Heart left ventricle (tissue), 16 donors: ENCODE measurements around the gene UBXN4. TPM values are rescaled to one million over a fixed set of nuclear protein-coding genes. Genes with fewer than 3 reads are reported as not detected.

Experiments
- ATAC-seq, 4 donors: fragments of 200-7000 bp; cut with Tn5 transposase; one replicate each; pipeline ENCODE4 v1.9.1; 2020 to 2022; ENCODE audit warnings: moderate library complexity in 4 of 4, mild to moderate bottlenecking in 3 of 4, moderate number of reproducible peaks in 1 of 4
- DNase-seq, 5 donors: peaks; one replicate each; pipeline ENCODE4 v3.0.0-alpha.2; 2020
- H3K27ac ChIP-seq, 12 donors: fragments of 200-600 bp; sonication (generic) in 4 of 12; one replicate each; pipeline versions ENCODE4 v1.5.0 to v1.8.0; 2016 to 2022; ENCODE audit warnings: mild to moderate bottlenecking in 2 of 12
- H3K27me3 ChIP-seq, 9 donors: fragments of 200-600 bp; sonication (generic) in 2 of 9; one replicate each; pipeline versions ENCODE4 v1.5.1 to v1.8.0; 2016 to 2022; ENCODE audit warnings: mild to moderate bottlenecking in 3 of 9
- H3K36me3 ChIP-seq, 9 donors: fragments of 200-600 bp; sonication (generic) in 2 of 9; one replicate each; pipeline versions ENCODE4 v1.5.0 to v1.8.0; 2018 to 2022; ENCODE audit warnings: mild to moderate bottlenecking in 2 of 9
- H3K4me1 ChIP-seq, 12 donors: fragments of 200-600 bp; sonication (generic) in 4 of 12; one replicate each; pipeline versions ENCODE4 v1.5.0 to v1.8.0; 2016 to 2022; ENCODE audit warnings: mild to moderate bottlenecking in 3 of 12
- H3K4me3 ChIP-seq, 12 donors: fragments of 200-600 bp; sonication (generic) in 4 of 12; one replicate each; pipeline versions ENCODE4 v1.5.0 to v1.8.0; 2017 to 2022; ENCODE audit warnings: mild to moderate bottlenecking in 9 of 12, moderate library complexity in 4 of 12
- H3K9me3 ChIP-seq, 12 donors: fragments of 200-600 bp; sonication (generic) in 4 of 12; one replicate each; pipeline versions ENCODE4 v1.5.0 to v1.8.0; 2016 to 2022; ENCODE audit warnings: mild to moderate bottlenecking in 1 of 12
- CTCF ChIP-seq, 12 donors: fragments of 200-600 bp; sonication (generic) in 4 of 12; IDR thresholded peaks; one replicate each; pipeline versions ENCODE4 v1.5.0 to v1.8.0; 2018 to 2022; ENCODE audit warnings: antibody characterized with exemption in 12 of 12, mild to moderate bottlenecking in 5 of 12
- POLR2A ChIP-seq, 2 donors: fragments of 450-650 bp; IDR thresholded peaks; one replicate each; pipeline ENCODE4 v1.6.1; 2017; ENCODE audit warnings: antibody characterized with exemption in 2 of 2, mild to moderate bottlenecking in 2 of 2, moderate library complexity in 2 of 2
- WGBS, 4 donors: extraction: QIAGEN DNeasy Blood & Tissue Kit in 2 of 4; methylation state at CpG; one replicate each; pipeline versions ENCODE4 v1.1.5 to v1.1.7; 2013 to 2018; 5-methylcytosine and 5-hydroxymethylcytosine counted together
- intact Hi-C, 10 donors: fragments of 100-400 bp; cut with DNase I; formaldehyde crosslinking; loops; one replicate each; pipeline versions ENCODE4 v1.11.1 to v1.14.2; 2022
- polyA plus RNA-seq, 2 donors: library from polyadenylated mRNA; stranded (reverse); fragments of 200-250 nt; gene quantifications; one replicate each; pipeline ENCODE4 v1.2.3, GENCODE V29; 2013
- total RNA-seq, 9 donors: library from RNA; depleted of rRNA in 2 of 9; stranded (reverse); fragments of >200 nt in 2 of 9; fragmentation: NEBNext Ultra II Directional in 3 of 9; extraction: Animal tissue kit (Norgen Biotek cat#: 25700) in 3 of 9; gene quantifications; one replicate each; pipeline versions ENCODE4 v1.1.0 to v1.2.4, GENCODE V29; 2016 to 2023
- donor health status: ischemic (EF 13 %, LVEDD 7.1; RV severe dilation, severe dysfunction).
- donor health status: healthy with polysubstance abuse.
- donor health status: DM: no; HTN: yes; CAD: no.
- donor health status: DM: no; HTN: no; CAD: no.
- donor health status: ischemic (EF 25% LVEDD 6.9; RV normal size, moderate dysfunction).
- donor health status: ischemic (EF 25% LVEDD 5.7; RV mildly dilated, moderate dysfunction).
- donor health status: healthy.
- donor health status: DM: yes; HTN: yes; CAD: no.
- donor health status: ischemic (EF 35%, LVEDD 5.7; RV mildly dilated, moderate dysfunction).
- donor health status: nonischemic (EF 11% LVEDD 7.7; RV severe dilation, severe dysfunction).
- donor health status: DM: yes; HTN: yes; CAD: no.
- donor health status: PGD.
- donor health status: ischemic (EF 29% LVEDD 5.4; RV normal size, mild dysfunction).
- donor health status: nonischemic (EF 23%, LVEDD 6.1; RV moderate dilation, normal function).

The UBXN4 gene
- total and polyA plus RNA-seq, 11 donors = 28.2 to 90.5 (median 54.6) TPM

- 65 to 75% (median 67%) methylated on average over 8 of the region's 8 CpGs for WGBS, 4 donors
- TF ChIP-seq POLR2A (IDR thresholded peaks at IDR 0.05) (no peak), CTCF (IDR thresholded peaks at IDR 0.05) (peak in 1 of 12 donors; percentile 13)
- no peak for DNase-seq
- Histone ChIP-seq H3K27me3 (no peaks in the 10 kb centered on the region), H3K4me1 (no peaks in the 10 kb centered on the region), H3K27ac (no peak overlapping the region), H3K4me3 (no peak overlapping the region), H3K9me3 (peaks cover 0 to 11% (median 4%) of the 10 kb centered on the region in 12 donors), H3K36me3 (no peaks in the 10 kb centered on the region)
- intact Hi-C loops = no loop called here
- no peak for ATAC-seq
Observed at GRCh38 chr2:135818937-135819610, 77.4 kb downstream of the UBXN4 start.

GRCh38 chr2:135820003-135820618 lies 78.5 kb downstream of the UBXN4 start:
- ATAC-seq (no peak), DNase-seq (no peak)
- WGBS, 4 donors = 55 to 72% (median 67%) methylated on average over 9 of the region's 9 CpGs

GRCh38 chr2:135821190-135821589 lies 79.5 kb downstream of the UBXN4 start:
- H3K27ac ChIP-seq = no peak overlapping the region
- intact Hi-C loops = no loop called here
- no peak overlapping the region for H3K4me3 ChIP-seq
- ATAC-seq (no peak), DNase-seq (no peak)
- peaks cover 0 to 11% (median 4%) of the 10 kb centered on the region in 12 donors for H3K9me3 ChIP-seq
- WGBS, 4 donors = 86 to 97% (median 93%) methylated on average over 2 of the region's 2 CpGs
- no peak for TF ChIP-seq CTCF (IDR thresholded peaks at IDR 0.05)
- TF ChIP-seq POLR2A (IDR thresholded peaks at IDR 0.05) = no peak
- no peaks in the 10 kb centered on the region for H3K27me3 ChIP-seq
- H3K4me1 ChIP-seq = peaks cover 0 to 5% (median 0%) of the 10 kb centered on the region in 12 donors
- no peaks in the 10 kb centered on the region for H3K36me3 ChIP-seq

More at GRCh38 chr2:135820003-135820618, 78.5 kb downstream of the UBXN4 start:
- no peak for TF ChIP-seq POLR2A (IDR thresholded peaks at IDR 0.05)
- TF ChIP-seq CTCF (IDR thresholded peaks at IDR 0.05) = no peak
- Histone ChIP-seq H3K9me3 (peaks cover 0 to 11% (median 4%) of the 10 kb centered on the region in 12 donors), H3K27me3 (no peaks in the 10 kb centered on the region), H3K36me3 (no peaks in the 10 kb centered on the region), H3K27ac (no peak overlapping the region), H3K4me3 (no peak overlapping the region), H3K4me1 (no peaks in the 10 kb centered on the region)
- intact Hi-C loops = no loop called here

- no peak for ATAC-seq
- no peak for DNase-seq
- 78 to 90% (median 83%) methylated on average over 1 of the region's 1 CpG for WGBS, 4 donors
- no peak overlapping the region for H3K4me3 ChIP-seq
- no peaks in the 10 kb centered on the region for H3K27me3 ChIP-seq
- peaks cover 0 to 11% (median 4%) of the 10 kb centered on the region in 12 donors for H3K9me3 ChIP-seq
- peaks cover 0 to 5% (median 0%) of the 10 kb centered on the region in 12 donors for H3K4me1 ChIP-seq
- H3K27ac ChIP-seq = no peak overlapping the region
- no peaks in the 10 kb centered on the region for H3K36me3 ChIP-seq
- intact Hi-C loops = no loop called here
- TF ChIP-seq POLR2A (IDR thresholded peaks at IDR 0.05) (no peak), CTCF (IDR thresholded peaks at IDR 0.05) (no peak)
Observed at GRCh38 chr2:135822855-135823254, 81.2 kb downstream of the UBXN4 start.
